ENCODE results near the gene G6PC3.

- TF ChIP-seq CTCF (IDR thresholded peaks at IDR 0.05) (no peak), POLR2A (IDR thresholded peaks at IDR 0.05) (no peak)
Observed at GRCh38 chr17:44106801-44107200, 36.3 kb downstream of the G6PC3 start.
